Loucy (cell line): ENCODE data around the gene ZNF699.
"Not testable (repeated sequence)": the region's sequence is repeated elsewhere in the genome, so short reads cannot be mapped to it uniquely, and the experiment has no call there.

Experiments
- EZH2phosphoT487 ChIP-seq: fragments of 200-600 bp; IDR thresholded peaks from 2 replicates; pipeline ENCODE4 v1.6.1; 2018; ENCODE audit warnings: antibody characterized with exemption, mild to moderate bottlenecking, moderate library complexity, borderline replicate concordance
- TF ChIP-seq, protein P1 (sequence below): fragments of 200-600 bp; sonication (generic); conservative IDR thresholded peaks from 2 replicates; pipeline ENCODE4 v1.5.1; 2014; ENCODE audit warnings: mild to moderate bottlenecking, antibody characterized with exemption, low read length

DNA sequence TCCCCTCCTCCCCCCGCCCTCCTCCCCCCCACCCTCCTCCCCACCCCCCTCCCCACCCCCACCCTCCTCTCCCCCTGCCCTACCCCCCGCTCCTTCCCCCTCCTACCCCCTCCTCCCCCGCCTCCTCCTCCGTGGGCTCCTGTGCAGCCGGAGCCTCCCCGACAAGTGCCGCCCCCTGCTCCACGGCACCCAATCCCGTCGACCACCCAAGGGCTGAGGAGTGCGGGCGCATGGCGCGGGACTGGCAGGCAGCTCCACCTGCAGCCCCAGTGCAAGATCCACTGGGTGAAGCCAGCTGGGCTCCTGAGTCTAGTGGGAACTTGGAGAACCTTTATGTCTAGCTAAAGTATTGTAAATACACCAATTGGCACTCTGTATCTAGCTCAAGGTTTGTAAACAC, 12.1 kb upstream of the ZNF699 start:
- TF ChIP-seq, protein P1, sequence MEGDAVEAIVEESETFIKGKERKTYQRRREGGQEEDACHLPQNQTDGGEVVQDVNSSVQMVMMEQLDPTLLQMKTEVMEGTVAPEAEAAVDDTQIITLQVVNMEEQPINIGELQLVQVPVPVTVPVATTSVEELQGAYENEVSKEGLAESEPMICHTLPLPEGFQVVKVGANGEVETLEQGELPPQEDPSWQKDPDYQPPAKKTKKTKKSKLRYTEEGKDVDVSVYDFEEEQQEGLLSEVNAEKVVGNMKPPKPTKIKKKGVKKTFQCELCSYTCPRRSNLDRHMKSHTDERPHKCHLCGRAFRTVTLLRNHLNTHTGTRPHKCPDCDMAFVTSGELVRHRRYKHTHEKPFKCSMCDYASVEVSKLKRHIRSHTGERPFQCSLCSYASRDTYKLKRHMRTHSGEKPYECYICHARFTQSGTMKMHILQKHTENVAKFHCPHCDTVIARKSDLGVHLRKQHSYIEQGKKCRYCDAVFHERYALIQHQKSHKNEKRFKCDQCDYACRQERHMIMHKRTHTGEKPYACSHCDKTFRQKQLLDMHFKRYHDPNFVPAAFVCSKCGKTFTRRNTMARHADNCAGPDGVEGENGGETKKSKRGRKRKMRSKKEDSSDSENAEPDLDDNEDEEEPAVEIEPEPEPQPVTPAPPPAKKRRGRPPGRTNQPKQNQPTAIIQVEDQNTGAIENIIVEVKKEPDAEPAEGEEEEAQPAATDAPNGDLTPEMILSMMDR, result not testable (repeated sequence)
- TF ChIP-seq EZH2phosphoT487, result not testable (repeated sequence)
